GM12878 (cell line): ENCODE data around the gene SMC5. TPM values are rescaled to one million over a fixed set of nuclear protein-coding genes. Genes with fewer than 3 reads are reported as not detected.

Experiments used
- ATAC-seq: fragments of 200-7000 bp; cut with Tn5 transposase; 3 replicates; pipeline ENCODE4 v1.9.1; 2020; ENCODE audit warnings: mild to moderate bottlenecking, moderate library complexity
- BruUV-seq: library from RNA; stranded (reverse); fragments of 400-500 nt; replicated peaks from 2 replicates; lab custom pipeline; 2021; lab: Mats Ljungman, UMichigan
- CTCF ChIA-PET: fragments of 300-600 bp; sonication (Branson Sonifier 250); formaldehyde crosslinking; extraction: SDS; loops from one replicate; lab custom pipeline; 2021; ENCODE audit warnings: inconsistent platforms; lab: Yijun Ruan, JAX
- POLR2A ChIA-PET: fragments of 350-600 bp; formaldehyde crosslinking; extraction: SDS; loops from one replicate; lab custom pipeline; 2021; ENCODE audit warnings: inconsistent platforms; lab: Charles Lee
- RAD21 ChIA-PET: fragments of 300-600 bp; sonication (Branson Sonifier 250); formaldehyde crosslinking; loops from one replicate; lab custom pipeline; 2023; ENCODE audit warnings: antibody characterized with exemption; ENCODE audit not compliant: unreplicated experiment; lab: Charles Lee
- SMC1A ChIA-PET: fragments of 300-600 bp; sonication (Branson Sonifier 250); formaldehyde crosslinking; loops from one replicate; lab custom pipeline; 2023; ENCODE audit not compliant: unreplicated experiment, uncharacterized antibody; lab: Charles Lee
- DNase-seq: peaks from one replicate; pipeline ENCODE4 v3.0.0-alpha.2; 2011; ENCODE audit warnings: low read depth, low spot score
- FAIRE-seq: peaks from 3 replicates; lab custom pipeline; 2011; peaks lifted over from hg19 to GRCh38; lab: Jason Lieb, UNC
- H2AFZ ChIP-seq: 2 replicates; pipeline ENCODE4 v1.6.0; 2011; ENCODE audit warnings: low read depth, low read length, control low read depth; ENCODE audit not compliant: control insufficient read depth
- H3K27ac ChIP-seq: 2 replicates; pipeline ENCODE4 v1.5.1; 2011; ENCODE audit warnings: control low read depth; ENCODE audit not compliant: control insufficient read depth, insufficient read depth
- H3K27me3 ChIP-seq, 2 experiments: replicated peaks in 1 of 2; 2 replicates each; pipeline versions ENCODE4 v1.6.0 to v1.6.1; 2011; ENCODE audit warnings: low read length in 1 of 2; ENCODE audit not compliant: control insufficient read depth in 2 of 2, insufficient read depth in 2 of 2
- H3K36me3 ChIP-seq, 2 experiments: 2 replicates each; pipeline ENCODE4 v1.5.1; 2011; ENCODE audit warnings: low read length in 1 of 2; ENCODE audit not compliant: control insufficient read depth in 2 of 2, insufficient read depth in 2 of 2
- H3K4me1 ChIP-seq: 2 replicates; pipeline ENCODE4 v1.6.1; 2011; ENCODE audit warnings: mild to moderate bottlenecking, low read length, moderate library complexity, mixed read lengths; ENCODE audit not compliant: control insufficient read depth, insufficient read depth
- H3K4me2 ChIP-seq: 2 replicates; pipeline ENCODE4 v1.6.0; 2011; ENCODE audit warnings: control low read depth; ENCODE audit not compliant: control insufficient read depth, insufficient read depth
- H3K4me3 ChIP-seq: fragments of 200-600 bp; sonication (generic); 2 replicates; pipeline ENCODE4 v1.5.1; 2016
- H3K79me2 ChIP-seq: 2 replicates; pipeline ENCODE4 v1.6.0; 2011; ENCODE audit warnings: low read length; ENCODE audit not compliant: control insufficient read depth, insufficient read depth
- H3K9ac ChIP-seq: 2 replicates; pipeline ENCODE4 v1.8.0; 2011; ENCODE audit warnings: low read length, control low read depth, mixed read lengths; ENCODE audit not compliant: control insufficient read depth, insufficient read depth
- H3K9me3 ChIP-seq: replicated peaks from 3 replicates; pipeline ENCODE4 v1.5.1; 2011; ENCODE audit warnings: mild to moderate bottlenecking, low read length; ENCODE audit not compliant: control insufficient read depth, insufficient read depth
- H4K20me1 ChIP-seq: 2 replicates; pipeline ENCODE4 v1.6.0; 2011; ENCODE audit not compliant: control insufficient read depth, insufficient read depth
- CREM ChIP-seq: IDR thresholded peaks from 2 replicates; pipeline ENCODE4 v1.6.1; 2014; ENCODE audit warnings: antibody characterized with exemption, low read depth
- CTCF ChIP-seq, 3 experiments: IDR thresholded peaks in 2 of 3; conservative IDR thresholded peaks in 1 of 3; 2 replicates each; pipeline ENCODE4 v1.5.1; 2011; ENCODE audit warnings: low read depth in 3 of 3, low read length in 3 of 3, mild to moderate bottlenecking in 3 of 3, control low read depth in 2 of 3, moderate library complexity in 2 of 3, inconsistent platforms in 1 of 3, mixed read lengths in 1 of 3; ENCODE audit not compliant: control insufficient read depth in 2 of 3, insufficient read depth in 1 of 3; ENCODE audit errors: extremely low read depth in 1 of 3
- HDAC2 ChIP-seq: fragments of 200-600 bp; sonication (generic); IDR thresholded peaks from 2 replicates; pipeline ENCODE4 v1.6.1; 2017
- STAT3 ChIP-seq: IDR thresholded peaks from 2 replicates; pipeline ENCODE4 v1.6.1; 2011; ENCODE audit warnings: low read depth, low read length, improper control_type of control experiment
- WGBS: methylation state at CpG from one replicate; pipeline ENCODE4 v1.1.6; 2016; ENCODE audit warnings: low lambda C conversion rate; ENCODE audit not compliant: insufficient replicate concordance, insufficient coverage; ENCODE audit errors: missing lambda C conversion rate; 5-methylcytosine and 5-hydroxymethylcytosine counted together
- in situ Hi-C: fragments of 300-500 bp; cut with MboI; formaldehyde crosslinking; loops from 9 replicates; pipeline ENCODE4 v1.14.3; 2018; ENCODE audit warnings: mixed read lengths
- intact Hi-C: fragments of 100-400 bp; cut with micrococcal nuclease; formaldehyde crosslinking; loops from one replicate; pipeline ENCODE4 v1.14.2; 2022; ENCODE audit not compliant: unreplicated experiment
- polyA plus RNA-seq, 11 experiments: library from polyadenylated mRNA; depleted of rRNA in 4 of 11; unstranded in 6 of 11; stranded (reverse) in 5 of 11; fragments of >200 nt; fragmentation: Nextera tagmentation in 4 of 11; fragmentation: Illumina TruSeq in 1 of 11; extraction: Ambion mirVana in 4 of 11; extraction: Trizol in 1 of 11; gene quantifications; 1 replicate in 1 of 11; 2 replicates in 10 of 11; pipeline versions ENCODE4 v1.2.1 to v1.2.3, GENCODE V29; 2011 to 2016; ENCODE audit warnings: inconsistent platforms in 2 of 11, missing spikeins in 2 of 11, low read depth in 1 of 11
- total RNA-seq, 4 experiments: library from RNA; depleted of rRNA in 3 of 4; stranded (reverse); fragments of >200 nt in 3 of 4; fragmentation: Illumina TruSeq in 1 of 4; extraction: Trizol in 1 of 4; gene quantifications; 2 replicates each; pipeline versions ENCODE4 v1.2.1 to v1.2.3, GENCODE V29; 2013 to 2021

SMC5 gene
- total and polyA plus RNA-seq, 10 of the 15 experiments (the other 5 are each of a cell fraction or from before 2014, with no cell fraction given) = 6.5 to 47.1 (median 22.9) TPM

DNA sequence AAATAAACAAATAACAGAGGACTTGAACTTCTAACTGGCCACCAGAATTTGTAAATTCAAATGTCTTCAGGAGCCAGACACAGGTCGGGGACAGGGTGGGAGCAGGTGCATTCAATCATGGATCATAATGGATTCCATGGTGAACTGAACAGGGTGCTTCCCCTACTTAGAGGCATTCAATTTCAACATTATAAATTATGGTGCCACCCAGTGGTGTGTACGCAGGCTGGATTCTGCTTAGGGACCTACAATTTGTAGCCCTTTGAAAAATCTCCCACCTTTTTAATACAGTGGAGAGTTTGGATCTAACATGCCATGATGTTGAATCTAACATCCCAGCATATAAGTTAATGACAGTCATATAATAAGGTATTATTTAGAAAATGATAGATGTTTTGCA is 133.4 kb downstream of the SMC5 start:
- CTCF ChIA-PET = interaction anchor here (1.1 to 1.4 kb wide), 6 partner anchors 12 to 210 kb away, joined by 3 to 5 read pairs (median 4); no protein-coding TSS in a partner anchor
- H2AFZ ChIP-seq = no peak overlapping the region
- H3K4me3 ChIP-seq = no peak overlapping the region
- H3K79me2 ChIP-seq = no peaks in the 10 kb centered on the region
- in situ Hi-C loops (no loop called here), intact Hi-C loops (no loop called here)
- H3K9ac ChIP-seq = no peak overlapping the region
- WGBS = 14% methylated on average over 2 of the region's 2 CpGs
- H3K27me3 ChIP-seq = no peaks in the 10 kb centered on the region
- 0 out of 2 replicates have a peak, but pooled peaks cover under 1% of the 10 kb centered on the region for H3K4me1 ChIP-seq
- no peak overlapping the region for H3K4me2 ChIP-seq
- BruUV-seq = no TSS peak
- DNase-seq (no peak), ATAC-seq (peak; percentile 74), FAIRE-seq (no peak)
- H3K9me3 ChIP-seq = no peaks in the 10 kb centered on the region
- no peak overlapping the region for H3K27ac ChIP-seq
- RAD21 ChIA-PET = interaction anchor here (0.5 to 1.2 kb wide), 2 partner anchors 29 to 32 kb away, joined by 3 read pairs; no protein-coding TSS in a partner anchor
- H3K36me3 ChIP-seq = no peaks in the 10 kb centered on the region
- SMC1A ChIA-PET = interaction anchor here (0.8 to 0.9 kb wide), 3 partner anchors 23 to 210 kb away, joined by 3 to 4 read pairs (median 3); partner anchors contain the start of gene KLF9
- POLR2A ChIA-PET = interaction anchor here (0.8 kb wide), 1 partner anchor 10 kb away, joined by 4 read pairs; no protein-coding TSS in a partner anchor
- TF ChIP-seq CTCF (IDR thresholded peaks at IDR 0.05 in 2 of 3, conservative IDR thresholded peaks at IDR 0.05 in 1 of 3; ENCODE audit: control insufficient read depth in 2 of 3, extremely low read depth in 1 of 3, insufficient read depth in 1 of 3, low read depth in 3 of 3, low read length in 3 of 3) = peak in 2 of 3 experiments; percentile 25 to 31; a peak in 3 of 6 replicates
- TF ChIP-seq STAT3 = no peak
- no peaks in the 10 kb centered on the region for H4K20me1 ChIP-seq

GRCh38 chr9:70392850-70393249 is 134.1 kb downstream of the SMC5 start:
- no peak for TF ChIP-seq HDAC2
- no peak for TF ChIP-seq CREM
- FAIRE-seq = no peak
- no peaks in the 10 kb centered on the region for H3K36me3 ChIP-seq
- SMC1A ChIA-PET = interaction anchor here (0.7 to 2.0 kb wide), 5 partner anchors 17 to 209 kb away, joined by 3 to 5 read pairs (median 3); partner anchors contain the start of gene KLF9
- CTCF ChIA-PET = interaction anchor here (1.0 to 2.3 kb wide), 5 partner anchors 10 to 210 kb away, joined by 3 to 10 read pairs (median 4); partner anchors contain the start of gene KLF9
- no peak overlapping the region for H3K27ac ChIP-seq
- WGBS = 63% methylated on average over 3 of the region's 3 CpGs
- no peak for DNase-seq
- in situ Hi-C loops (no loop called here), intact Hi-C loops (no loop called here)
- RAD21 ChIA-PET = no interaction called here
- H3K9me3 ChIP-seq = no peaks in the 10 kb centered on the region
- H3K4me3 ChIP-seq = no peak overlapping the region
- H3K4me2 ChIP-seq = no peak overlapping the region
- H2AFZ ChIP-seq = no peak overlapping the region
- no peaks in the 10 kb centered on the region for H4K20me1 ChIP-seq
- POLR2A ChIA-PET = interaction anchor here (1.1 kb wide), 1 partner anchor 28 kb away, joined by 3 read pairs; no protein-coding TSS in a partner anchor
- no TSS peak for BruUV-seq
- H3K79me2 ChIP-seq = no peaks in the 10 kb centered on the region
- no peak for ATAC-seq
- peaks cover 7% of the 10 kb centered on the region for H3K4me1 ChIP-seq
- H3K9ac ChIP-seq = no peak overlapping the region
- no peaks in the 10 kb centered on the region for H3K27me3 ChIP-seq
